GM12891 (cell line): ENCODE measurements around the gene CD3D.

ENCODE experiments used
- POLR2A ChIP-seq: IDR thresholded peaks from 2 replicates; pipeline ENCODE4 v1.6.1; 2011; ENCODE audit warnings: low read depth, low read length, control low read depth
- POLR2AphosphoS5 ChIP-seq: IDR thresholded peaks from 2 replicates; pipeline ENCODE4 v1.6.1; 2011; ENCODE audit warnings: low read depth, low read length, control low read depth

GRCh38 chr11:118366287-118366686 lies 23.8 kb upstream of the CD3D start:
- no peak for TF ChIP-seq POLR2AphosphoS5
- no peak for TF ChIP-seq POLR2A
